ENCODE results near the gene THAP12.

The THAP12 gene

GRCh38 chr11:76379807-76380158 is 1.1 kb downstream of the THAP12 start:
- FAIRE-seq: no peak

- FAIRE-seq: no peak
Observed at GRCh38 chr11:76376746-76377558, 4.0 kb downstream of the THAP12 start.

GRCh38 chr11:76371170-76371569 is 9.8 kb downstream of the THAP12 start:
- FAIRE-seq: no peak

GRCh38 chr11:76369406-76369805 is 11.5 kb downstream of the THAP12 start:
- FAIRE-seq: no peak

GRCh38 chr11:76368490-76368889 is 12.4 kb downstream of the THAP12 start:
- no peak for FAIRE-seq

GRCh38 chr11:76365038-76365679 is 15.8 kb downstream of the THAP12 start:
- no peak for FAIRE-seq

GRCh38 chr11:76362716-76363115 is 18.2 kb downstream of the THAP12 start:
- FAIRE-seq: peak; percentile 87

- FAIRE-seq: no peak
Observed at GRCh38 chr11:76361776-76362175, 19.2 kb downstream of the THAP12 start.

GRCh38 chr11:76361374-76361773 is 19.6 kb downstream of the THAP12 start:
- no peak for FAIRE-seq

- no peak for FAIRE-seq
Observed at GRCh38 chr11:76355172-76355571, 25.8 kb downstream of the THAP12 start.

- FAIRE-seq: no peak
Observed at GRCh38 chr11:76348348-76348747, 32.6 kb downstream of the THAP12 start.

- FAIRE-seq: no peak
Observed at GRCh38 chr11:76347466-76347865, 33.5 kb downstream of the THAP12 start.

- no peak for FAIRE-seq
Observed at GRCh38 chr11:76339221-76339620, 41.7 kb downstream of the THAP12 start.

- no peak for FAIRE-seq
Observed at GRCh38 chr11:76337923-76338322, 43.0 kb downstream of the THAP12 start.

- no peak for FAIRE-seq
Observed at GRCh38 chr11:76337469-76337868, 43.5 kb downstream of the THAP12 start.

GRCh38 chr11:76336597-76336996 is 44.3 kb downstream of the THAP12 start:
- FAIRE-seq: no peak

- FAIRE-seq: no peak
Observed at GRCh38 chr11:76335842-76336241, 45.1 kb downstream of the THAP12 start.

GRCh38 chr11:76334826-76335389 is 46.0 kb downstream of the THAP12 start:
- FAIRE-seq: no peak

- no peak for FAIRE-seq
Observed at GRCh38 chr11:76330651-76331050, 50.3 kb downstream of the THAP12 start.

- no peak for FAIRE-seq
Observed at GRCh38 chr11:76329983-76330382, 50.9 kb downstream of the THAP12 start.

- no peak for FAIRE-seq
Observed at GRCh38 chr11:76329084-76329648, 51.8 kb downstream of the THAP12 start.

GRCh38 chr11:76327756-76328388 is 53.1 kb downstream of the THAP12 start:
- FAIRE-seq: no peak

GRCh38 chr11:76327202-76327601 is 53.7 kb downstream of the THAP12 start:
- no peak for FAIRE-seq

Measured in islet of Langerhans (tissue), 1 donor.